ENCODE results near the gene TTBK1.

The TTBK1 gene

DNA sequence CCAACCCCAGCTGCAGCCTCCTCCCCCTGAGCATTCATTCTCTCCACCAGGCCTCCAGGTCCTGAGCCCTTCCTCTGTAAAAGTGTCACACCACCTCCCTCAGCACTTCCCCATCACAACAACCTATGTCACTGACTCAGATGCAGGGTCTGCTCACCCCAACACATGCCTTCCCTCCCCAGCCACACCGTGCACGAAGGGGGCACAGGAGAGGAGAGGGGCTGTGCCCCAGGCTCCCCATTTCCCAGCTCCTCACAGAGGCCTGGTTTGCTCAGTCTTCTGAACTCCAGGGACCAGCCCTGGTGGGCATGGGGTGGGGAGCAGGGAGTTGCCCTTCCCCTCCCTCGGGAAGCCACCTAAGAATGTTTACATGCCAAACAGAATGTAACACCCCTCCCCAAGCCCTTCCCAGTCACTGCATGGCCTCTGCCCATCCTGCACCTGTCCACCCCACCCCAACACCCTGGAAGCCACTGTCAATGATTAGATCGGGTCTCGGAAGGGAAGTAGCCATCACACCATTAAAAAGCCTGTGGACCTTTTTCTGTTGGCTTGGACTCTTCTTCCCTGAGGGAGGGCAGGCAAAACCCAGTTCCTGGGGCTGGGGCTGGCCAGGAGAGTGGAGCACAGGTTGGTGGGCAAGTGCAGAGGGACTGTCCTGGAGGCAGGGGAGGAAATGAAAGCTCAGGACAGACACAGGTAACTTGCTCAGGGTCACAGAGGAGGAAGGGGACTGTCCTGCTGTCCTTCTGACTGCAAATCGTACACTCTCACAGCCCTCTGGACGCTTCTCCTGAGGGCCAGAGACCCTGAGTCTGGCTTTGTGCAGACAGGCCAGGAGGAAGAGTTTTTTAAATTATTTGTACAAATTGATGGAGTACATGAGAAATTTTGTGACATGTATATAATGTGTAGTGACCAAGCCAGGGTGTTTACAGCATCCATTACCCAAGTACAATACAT lies 44.7 kb downstream of the TTBK1 start:
- no peak for DNase-seq (ENCODE audit: low read depth)

DNA sequence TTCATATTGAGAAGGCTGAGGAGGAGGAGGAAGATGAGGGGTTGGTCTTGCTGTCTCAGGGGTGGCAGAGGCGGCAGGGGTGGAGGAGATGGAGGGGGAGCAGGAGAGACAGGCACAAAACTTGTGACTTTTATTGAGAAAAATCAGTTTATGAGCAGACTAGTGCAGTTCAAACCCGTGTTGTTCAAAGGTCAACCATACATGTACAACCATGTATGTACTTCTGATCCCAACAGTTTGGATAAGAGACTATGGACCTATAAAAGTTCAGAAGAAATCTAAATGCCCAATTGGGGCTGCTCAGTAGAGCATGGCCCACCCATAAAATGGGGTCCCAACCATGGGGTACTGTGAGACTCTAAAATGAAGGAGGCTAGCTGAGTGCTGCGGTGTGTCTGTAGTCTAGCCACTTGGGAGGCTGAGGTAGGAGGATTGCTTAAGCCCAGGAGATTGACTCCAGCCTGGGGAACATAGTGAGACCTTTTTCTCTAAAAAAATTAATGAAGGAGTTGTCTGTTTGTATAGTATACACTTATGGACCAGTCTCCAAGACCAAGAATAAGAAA lies 47.1 kb downstream of the TTBK1 start:
- no peak for DNase-seq (ENCODE audit: low read depth)

DNA sequence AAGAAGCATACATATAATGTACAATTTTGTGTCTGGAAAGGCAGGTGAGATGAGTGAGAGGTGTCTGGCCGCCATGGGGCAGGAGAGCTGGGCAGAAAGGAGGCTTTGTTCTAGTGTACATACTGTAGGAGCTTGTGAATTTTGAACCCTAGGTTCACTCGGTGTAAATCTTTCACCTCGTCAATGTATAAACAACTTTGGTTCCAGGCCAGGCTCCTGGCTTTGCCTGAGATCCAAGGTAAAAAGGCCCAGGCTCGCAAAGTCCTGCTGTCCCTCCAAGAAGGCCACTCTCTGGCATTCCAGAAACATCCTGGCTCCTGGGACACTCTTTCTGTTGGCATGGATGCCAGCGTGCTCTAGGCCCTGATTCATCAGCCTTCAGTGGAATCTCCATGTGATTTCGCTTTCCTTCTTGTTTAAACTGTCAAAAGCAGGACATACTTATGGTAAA lies 47.6 kb downstream of the TTBK1 start:
- DNase-seq (ENCODE audit: low read depth): no peak

DNA sequence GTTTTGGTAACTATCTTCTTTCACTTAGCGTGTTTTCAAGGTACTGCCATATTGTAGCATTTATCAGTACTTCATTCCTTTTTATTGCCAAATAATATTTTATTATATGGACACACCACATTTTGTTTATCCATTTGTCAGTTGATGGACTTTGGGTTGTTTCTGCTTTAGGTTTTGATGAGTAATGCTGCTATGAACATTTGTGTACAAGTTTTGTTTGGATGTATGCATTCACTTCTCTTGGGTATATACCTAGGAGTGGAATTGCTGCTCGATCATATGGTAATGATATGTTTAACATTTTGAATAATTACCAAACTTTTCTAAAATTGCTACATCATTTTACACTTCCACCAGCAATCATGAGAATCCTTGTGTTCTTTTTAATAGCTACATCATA lies 48.4 kb downstream of the TTBK1 start:
- DNase-seq (ENCODE audit: low read depth): no peak

DNA sequence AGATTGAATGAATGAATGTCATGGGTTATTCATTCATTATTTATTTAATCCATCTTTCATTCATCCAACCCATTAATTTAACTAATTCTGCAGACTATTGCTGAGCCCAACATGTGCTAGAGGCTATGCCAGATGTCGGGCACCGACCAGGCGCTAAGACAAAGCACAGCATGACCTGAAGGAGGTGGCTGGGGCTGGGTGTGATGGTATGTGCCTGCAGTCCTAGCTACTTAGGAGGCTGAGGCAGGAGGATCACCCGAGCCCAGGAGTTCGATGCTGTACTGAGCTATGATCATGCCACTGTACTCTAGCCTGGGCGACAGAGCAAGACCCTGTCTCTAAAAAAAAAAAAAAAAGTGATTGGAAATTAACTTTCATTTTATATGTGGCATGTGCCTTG lies 49.1 kb downstream of the TTBK1 start:
- DNase-seq (ENCODE audit: low read depth): no peak

DNA sequence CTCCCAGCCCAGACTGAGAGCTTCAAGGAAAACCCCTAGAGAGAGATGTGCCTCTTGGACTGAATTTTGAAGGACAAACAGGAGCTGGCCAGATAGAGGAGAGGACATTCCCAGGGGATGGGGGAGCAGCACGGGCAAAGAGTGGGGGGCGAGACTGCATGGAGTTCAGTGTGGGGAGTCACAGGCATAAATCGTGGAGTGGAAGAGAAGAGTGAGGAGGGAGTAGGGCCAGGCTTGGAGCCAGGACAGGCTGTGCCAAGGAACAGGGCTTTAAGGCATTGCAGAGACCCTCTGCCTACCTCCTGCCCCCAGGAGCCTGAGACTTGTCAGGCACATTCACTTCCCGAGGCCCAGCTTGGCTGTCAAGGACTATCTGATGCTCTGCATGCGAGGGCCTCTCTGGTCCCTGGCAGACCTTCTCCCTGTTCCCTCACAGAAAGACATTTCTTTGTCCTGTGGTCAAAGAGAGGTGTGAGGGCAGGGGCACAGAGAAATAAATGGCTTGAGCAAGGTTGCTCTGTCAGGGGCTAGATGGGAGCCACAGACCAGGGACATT lies 49.6 kb downstream of the TTBK1 start:
- DNase-seq (ENCODE audit: low read depth): no peak

DNA sequence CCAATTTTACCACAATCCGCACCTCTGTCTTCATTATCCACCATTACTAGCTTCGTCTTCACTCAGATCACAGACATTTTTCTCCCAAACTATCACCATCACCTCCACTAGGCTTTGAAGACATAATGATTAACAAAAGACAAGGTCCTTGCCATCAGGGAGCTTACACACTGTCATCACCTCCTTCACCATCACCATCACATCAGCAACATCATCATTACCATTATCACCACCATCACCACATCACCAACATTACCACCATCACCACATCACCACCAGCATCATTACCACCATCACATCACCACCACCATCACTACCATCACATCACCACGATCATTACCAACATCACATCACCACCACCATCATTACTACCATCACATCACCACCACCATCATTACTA lies 50.4 kb downstream of the TTBK1 start:
- no peak for DNase-seq (ENCODE audit: low read depth)

DNA sequence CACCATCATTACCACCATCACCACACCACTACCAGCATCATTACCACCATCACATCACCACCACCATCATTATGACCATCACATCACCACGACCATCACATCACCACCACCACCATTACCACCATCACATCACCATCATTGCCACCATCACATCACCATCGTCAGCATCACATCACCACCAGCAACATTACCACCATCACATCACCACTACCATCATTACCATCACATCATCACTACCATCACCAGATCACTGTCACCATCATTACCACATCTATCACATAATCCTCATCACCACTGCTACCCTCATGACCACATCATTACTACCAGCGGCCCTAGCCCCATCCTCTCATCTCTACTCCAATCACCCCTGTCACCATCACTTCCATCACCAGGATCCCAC lies 51.3 kb downstream of the TTBK1 start:
- DNase-seq (ENCODE audit: low read depth): no peak

DNA sequence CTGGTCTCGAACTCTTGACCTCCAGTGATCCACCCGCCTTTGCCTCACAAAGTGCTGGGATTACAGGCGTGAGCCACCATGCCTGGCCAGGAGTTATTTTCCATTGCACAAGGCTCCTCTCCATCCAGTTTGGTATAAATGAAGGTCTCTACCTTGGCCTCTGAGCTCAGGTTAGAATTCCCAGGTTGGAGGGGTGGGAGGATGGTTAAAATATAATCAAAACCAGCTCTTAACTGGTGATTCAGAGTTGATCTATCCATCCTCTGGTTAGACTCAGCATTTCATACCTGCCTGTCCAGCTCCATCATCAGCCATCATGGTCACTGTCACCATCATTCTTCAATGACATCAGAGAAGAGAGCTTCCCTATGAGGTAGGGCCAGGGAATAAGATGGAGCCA lies 52.2 kb downstream of the TTBK1 start:
- no peak for DNase-seq (ENCODE audit: low read depth)

DNA sequence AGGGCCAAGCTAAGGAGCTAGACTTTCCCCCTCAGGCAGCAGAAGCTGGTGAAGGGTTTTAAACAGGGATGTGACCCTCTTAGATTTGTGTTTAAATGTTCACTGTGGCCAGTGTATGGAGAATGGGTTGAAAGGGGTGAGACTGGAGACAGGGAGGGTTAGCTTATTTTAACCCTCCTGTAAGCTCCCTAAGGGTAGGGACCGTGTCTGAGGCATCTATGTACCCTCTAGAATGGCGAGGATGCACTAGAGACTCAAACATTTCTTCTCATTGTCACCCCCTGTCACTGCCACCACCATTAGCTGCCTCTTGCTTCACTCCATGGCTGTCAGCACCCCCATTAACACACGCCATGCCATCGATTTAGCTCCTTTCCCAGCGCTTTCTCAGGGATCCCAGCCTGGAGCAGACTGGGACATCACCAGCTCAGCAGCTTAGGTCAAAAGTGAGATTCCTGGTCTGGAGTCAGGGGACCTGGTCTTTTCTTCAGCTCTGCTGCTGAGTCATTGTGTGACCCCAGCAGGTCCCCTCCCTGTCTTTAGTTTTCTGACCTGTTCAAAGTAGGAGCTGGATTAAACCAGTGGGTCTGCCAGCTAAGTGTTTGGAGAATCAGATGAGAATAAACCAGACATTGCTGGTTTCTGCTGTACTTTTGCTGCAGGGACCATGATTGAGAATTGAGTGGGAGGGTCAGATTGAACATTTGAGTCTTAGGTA lies 53.7 kb downstream of the TTBK1 start:
- DNase-seq (ENCODE audit: low read depth): no peak

DNA sequence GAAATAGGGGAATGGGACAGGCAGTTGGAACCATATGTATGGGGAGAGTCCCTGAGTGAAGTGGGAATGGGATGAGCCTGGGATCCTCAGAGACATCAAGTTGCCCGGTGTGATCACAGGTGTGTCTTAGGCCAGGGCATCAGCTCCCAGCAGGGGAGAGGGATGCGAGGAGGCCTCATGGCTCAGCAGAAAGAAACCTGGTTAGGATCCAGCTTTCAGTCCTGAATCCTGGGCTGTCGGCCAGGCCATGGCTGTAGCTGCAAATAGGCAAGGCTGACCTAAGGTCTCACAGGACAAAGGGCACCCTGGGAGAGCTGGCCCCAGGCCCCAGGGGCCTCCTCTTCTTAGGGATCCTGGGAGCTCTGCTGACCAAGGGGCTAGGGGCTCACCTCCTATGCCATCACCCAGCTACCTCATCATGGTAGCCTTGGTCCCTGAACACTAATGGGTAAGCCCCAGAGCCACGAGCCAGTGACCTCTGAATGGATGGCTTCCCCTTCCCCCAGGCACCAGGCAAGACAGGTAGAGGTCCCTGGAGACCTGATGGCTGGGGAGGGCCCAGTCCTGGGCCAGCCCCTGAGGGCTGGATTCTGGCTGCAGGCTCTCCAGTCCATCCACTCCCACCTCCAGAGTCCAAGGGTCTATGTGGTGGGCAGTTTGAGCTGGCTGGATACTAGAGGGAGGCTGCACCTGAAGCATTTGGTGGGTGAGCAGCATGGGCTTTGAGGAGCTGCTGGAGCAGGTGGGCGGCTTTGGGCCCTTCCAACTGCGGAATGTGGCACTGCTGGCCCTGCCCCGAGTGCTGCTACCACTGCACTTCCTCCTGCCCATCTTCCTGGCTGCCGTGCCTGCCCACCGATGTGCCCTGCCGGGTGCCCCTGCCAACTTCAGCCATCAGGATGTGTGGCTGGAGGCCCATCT lies 54.6 kb downstream of the TTBK1 start, which contains the start of gene SLC22A7:
SLC22A7 (plus strand) TSS at position 617 of the 921 bp plus-strand sequence; CDS start at position 716, 99 bp downstream.
- DNase-seq (ENCODE audit: low read depth): no peak

DNA sequence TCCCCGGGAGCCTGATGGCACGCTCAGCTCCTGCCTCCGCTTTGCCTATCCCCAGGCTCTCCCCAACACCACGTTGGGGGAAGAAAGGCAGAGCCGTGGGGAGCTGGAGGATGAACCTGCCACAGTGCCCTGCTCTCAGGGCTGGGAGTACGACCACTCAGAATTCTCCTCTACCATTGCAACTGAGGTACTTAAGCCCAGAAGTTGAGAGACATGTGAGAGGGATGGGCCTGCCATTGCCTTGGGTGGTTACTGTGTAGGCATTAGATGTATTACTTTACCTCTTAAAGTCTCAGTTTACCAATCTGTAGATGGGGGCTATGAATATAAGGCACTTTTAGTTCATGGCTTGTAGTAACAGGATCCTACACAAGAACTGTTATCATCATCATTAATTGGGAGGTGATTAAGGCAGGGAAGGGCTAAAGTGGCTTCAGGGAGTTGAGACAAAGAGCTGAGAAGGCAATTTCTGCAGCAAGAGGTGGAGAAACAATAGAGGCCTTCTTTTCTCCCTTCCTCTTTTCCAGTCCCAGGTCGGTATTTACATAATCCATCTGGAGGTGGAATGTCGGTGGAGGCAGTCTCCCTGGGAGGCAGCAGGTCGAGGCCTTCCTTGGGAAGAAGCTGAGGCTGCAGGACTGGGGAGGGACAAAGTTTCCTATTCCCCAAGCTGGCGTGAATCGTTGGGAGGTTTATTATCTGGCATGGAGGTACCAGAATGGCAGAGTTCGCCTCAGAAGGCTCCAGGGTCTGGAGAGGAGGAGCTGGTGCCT lies 55.5 kb downstream of the TTBK1 start:
- DNase-seq (ENCODE audit: low read depth): no peak

DNA sequence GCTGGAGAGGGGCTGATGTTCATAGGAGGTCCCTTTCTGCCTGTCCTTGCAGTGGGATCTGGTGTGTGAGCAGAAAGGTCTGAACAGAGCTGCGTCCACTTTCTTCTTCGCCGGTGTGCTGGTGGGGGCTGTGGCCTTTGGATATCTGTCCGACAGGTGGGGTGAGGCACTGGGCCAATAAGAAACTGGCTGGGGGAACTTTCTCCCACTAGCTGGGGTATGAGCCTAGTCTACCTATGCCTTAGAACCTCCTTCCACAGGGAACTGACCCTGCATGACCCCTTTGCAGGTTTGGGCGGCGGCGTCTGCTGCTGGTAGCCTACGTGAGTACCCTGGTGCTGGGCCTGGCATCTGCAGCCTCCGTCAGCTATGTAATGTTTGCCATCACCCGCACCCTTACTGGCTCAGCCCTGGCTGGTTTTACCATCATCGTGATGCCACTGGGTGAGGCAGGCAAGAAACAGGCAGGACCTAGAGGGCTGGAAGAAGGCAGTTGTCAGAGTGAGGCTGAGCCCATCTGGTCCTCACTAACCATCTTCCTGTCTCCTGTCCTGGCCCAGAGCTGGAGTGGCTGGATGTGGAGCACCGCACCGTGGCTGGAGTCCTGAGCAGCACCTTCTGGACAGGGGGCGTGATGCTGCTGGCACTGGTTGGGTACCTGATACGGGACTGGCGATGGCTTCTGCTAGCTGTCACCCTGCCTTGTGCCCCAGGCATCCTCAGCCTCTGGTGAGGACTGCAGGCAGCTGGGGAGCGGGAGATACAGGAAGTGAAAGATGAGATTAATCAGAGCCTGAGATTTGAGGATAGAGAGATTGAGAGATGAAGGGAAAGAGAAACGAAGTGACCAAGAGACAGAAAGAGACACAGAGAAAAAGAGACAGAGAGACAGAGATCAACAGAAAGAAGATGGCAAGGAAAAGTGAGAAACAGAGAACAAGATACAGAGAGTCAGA lies 56.3 kb downstream of the TTBK1 start:
- no peak for DNase-seq (ENCODE audit: low read depth)

DNA sequence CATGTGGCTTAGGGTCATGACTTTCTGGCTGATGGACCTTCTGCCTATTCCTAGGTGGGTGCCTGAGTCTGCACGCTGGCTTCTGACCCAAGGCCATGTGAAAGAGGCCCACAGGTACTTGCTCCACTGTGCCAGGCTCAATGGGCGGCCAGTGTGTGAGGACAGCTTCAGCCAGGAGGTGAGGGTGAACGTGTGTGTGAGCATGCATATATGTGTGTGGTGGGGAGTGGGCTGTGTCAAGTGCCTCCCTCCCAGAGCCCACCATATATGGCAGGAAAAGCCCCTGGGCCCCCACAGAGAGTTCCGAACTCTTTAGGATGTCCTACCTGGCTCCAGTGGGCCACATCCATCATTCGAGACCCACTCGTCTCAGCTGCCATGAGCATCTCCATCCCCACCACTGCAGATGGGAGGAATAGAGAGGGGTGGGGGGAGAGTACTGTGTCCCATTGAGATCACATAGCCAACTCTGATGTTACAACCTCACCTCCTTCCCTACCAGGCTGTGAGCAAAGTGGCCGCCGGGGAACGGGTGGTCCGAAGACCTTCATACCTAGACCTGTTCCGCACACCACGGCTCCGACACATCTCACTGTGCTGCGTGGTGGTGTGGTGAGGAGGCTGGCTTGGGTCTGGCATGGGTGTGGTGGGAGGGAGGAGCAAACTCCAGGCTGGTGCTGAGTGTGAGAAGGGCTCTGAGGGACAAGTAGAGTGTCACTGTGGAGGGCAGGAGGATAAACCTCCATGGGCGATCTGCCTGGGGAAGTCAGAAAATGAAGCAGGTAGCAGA lies 58.0 kb downstream of the TTBK1 start:
- no peak for DNase-seq (ENCODE audit: low read depth)

DNA sequence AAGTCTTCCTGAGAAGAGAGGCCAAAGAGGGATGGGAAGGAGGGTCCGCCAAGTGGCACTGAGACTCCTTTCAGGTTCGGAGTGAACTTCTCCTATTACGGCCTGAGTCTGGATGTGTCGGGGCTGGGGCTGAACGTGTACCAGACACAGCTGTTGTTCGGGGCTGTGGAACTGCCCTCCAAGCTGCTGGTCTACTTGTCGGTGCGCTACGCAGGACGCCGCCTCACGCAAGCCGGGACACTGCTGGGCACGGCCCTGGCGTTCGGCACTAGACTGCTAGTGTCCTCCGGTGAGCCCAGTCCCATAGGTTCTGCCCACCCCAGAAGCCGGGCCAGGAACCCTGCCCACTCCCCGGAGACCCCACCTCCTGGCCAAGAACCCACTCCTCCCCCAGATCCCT lies 58.8 kb downstream of the TTBK1 start:
- no peak for DNase-seq (ENCODE audit: low read depth)

DNA sequence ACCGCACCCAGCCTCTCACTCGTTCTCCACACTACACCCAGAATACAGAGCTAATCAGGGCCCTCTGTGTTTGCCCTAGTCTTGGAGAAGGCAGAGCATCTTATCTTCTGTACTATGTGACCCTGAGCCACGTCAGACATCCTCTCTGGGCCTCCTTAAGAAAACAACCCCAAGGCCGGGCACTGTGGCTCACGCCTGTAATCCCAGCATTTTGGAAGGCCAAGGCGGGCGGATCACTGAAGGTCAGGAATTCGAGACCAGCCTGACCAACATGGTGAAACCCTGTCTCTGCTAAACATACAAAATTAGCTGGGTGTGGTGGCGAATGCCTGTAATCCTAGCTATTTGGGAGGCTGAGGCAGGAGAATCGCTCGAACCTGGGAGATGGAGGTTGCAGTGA lies 59.7 kb downstream of the TTBK1 start:
- DNase-seq (ENCODE audit: low read depth): peak; percentile 9

DNA sequence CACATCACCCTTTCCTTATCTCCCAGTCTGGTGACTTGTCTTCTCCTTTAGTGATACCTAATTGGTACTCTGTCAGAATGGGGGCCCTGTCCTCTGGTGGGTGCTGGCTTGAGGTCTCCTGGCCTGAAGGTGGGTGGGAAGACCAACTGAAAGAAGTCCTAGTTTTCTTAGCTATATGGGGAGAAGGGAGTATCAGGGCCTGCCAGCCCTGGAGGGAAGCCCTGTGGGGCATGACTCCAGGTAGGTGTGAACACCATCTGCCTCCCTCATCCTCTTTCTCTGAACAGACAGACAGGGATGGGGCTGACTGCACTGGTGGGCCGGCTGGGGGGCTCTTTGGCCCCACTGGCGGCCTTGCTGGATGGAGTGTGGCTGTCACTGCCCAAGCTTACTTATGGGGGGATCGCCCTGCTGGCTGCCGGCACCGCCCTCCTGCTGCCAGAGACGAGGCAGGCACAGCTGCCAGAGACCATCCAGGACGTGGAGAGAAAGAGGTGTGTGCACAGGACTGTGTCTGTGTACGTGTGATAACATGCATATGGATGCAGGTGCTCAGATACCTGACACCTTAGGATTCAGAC lies 60.6 kb downstream of the TTBK1 start:
- no peak for DNase-seq (ENCODE audit: low read depth)

DNA sequence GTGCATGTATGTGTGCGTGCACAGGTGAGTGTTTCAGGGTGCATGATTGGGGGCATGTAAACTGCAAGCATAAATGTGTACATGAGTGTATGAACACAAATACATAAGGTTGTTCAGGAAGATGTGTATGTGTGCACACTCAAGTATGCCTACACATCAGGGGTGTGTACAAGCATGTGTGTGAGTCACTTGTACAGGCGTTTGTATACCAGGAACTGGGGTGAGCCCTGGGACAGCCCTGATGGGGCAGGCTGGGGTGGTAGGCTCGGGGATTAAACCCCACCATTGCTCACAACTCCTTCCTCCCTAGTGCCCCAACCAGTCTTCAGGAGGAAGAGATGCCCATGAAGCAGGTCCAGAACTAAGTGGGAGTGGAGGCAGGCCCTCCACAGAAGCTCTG lies 61.1 kb downstream of the TTBK1 start:
- no peak for DNase-seq (ENCODE audit: low read depth)

Measured in amniotic epithelial cell (primary cell).